H9 (cell line): ENCODE data around the gene KCNIP1. TPM values are rescaled to one million over a fixed set of nuclear protein-coding genes. Genes with fewer than 3 reads are reported as not detected.

ENCODE experiments used
- DNase-seq: peaks from one replicate; pipeline ENCODE4 v3.0.0-alpha.2; 2017
- H2AFZ ChIP-seq: one replicate; pipeline ENCODE4 v1.6.1; 2013; ENCODE audit warnings: mild to moderate bottlenecking, low read length, control low read depth, moderate library complexity
- H2AK5ac ChIP-seq: 2 replicates; pipeline ENCODE4 v1.6.1; 2013; ENCODE audit warnings: low read length, control low read depth, mixed read lengths; ENCODE audit not compliant: insufficient read length
- H2BK120ac ChIP-seq: one replicate; pipeline ENCODE4 v1.6.1; 2013; ENCODE audit warnings: low read depth, mild to moderate bottlenecking, low read length, control low read depth, inconsistent platforms; ENCODE audit not compliant: poor library complexity, severe bottlenecking
- H2BK12ac ChIP-seq: 2 replicates; pipeline ENCODE4 v1.6.1; 2013; ENCODE audit warnings: low read length, control low read depth, mixed read lengths, low read depth; ENCODE audit not compliant: insufficient read length
- H2BK15ac ChIP-seq: 2 replicates; pipeline ENCODE4 v1.6.1; 2013; ENCODE audit warnings: low read depth, low read length, control low read depth
- H2BK20ac ChIP-seq: one replicate; pipeline ENCODE4 v1.6.1; 2013; ENCODE audit warnings: low read depth, mild to moderate bottlenecking, low read length, control low read depth, inconsistent platforms; ENCODE audit not compliant: poor library complexity, severe bottlenecking
- H2BK5ac ChIP-seq: 2 replicates; pipeline ENCODE4 v1.6.1; 2013; ENCODE audit warnings: low read length, control low read depth, mixed read lengths; ENCODE audit not compliant: insufficient read length
- H3K14ac ChIP-seq: 2 replicates; pipeline ENCODE4 v1.6.1; 2013; ENCODE audit warnings: low read length, control low read depth; ENCODE audit not compliant: insufficient read depth
- H3K18ac ChIP-seq: 2 replicates; pipeline ENCODE4 v1.6.1; 2013; ENCODE audit warnings: low read depth, mild to moderate bottlenecking, mixed read lengths, low read length, control low read depth; ENCODE audit not compliant: insufficient read length
- H3K23ac ChIP-seq: 2 replicates; pipeline ENCODE4 v1.6.1; 2013; ENCODE audit warnings: low read length, control low read depth, mixed read lengths, low read depth; ENCODE audit not compliant: insufficient read length
- H3K23me2 ChIP-seq: 2 replicates; pipeline ENCODE4 v1.6.1; 2013; ENCODE audit warnings: low read depth, mild to moderate bottlenecking, mixed read lengths, low read length, control low read depth; ENCODE audit not compliant: insufficient read length, poor library complexity, severe bottlenecking
- H3K27ac ChIP-seq: 2 replicates; pipeline ENCODE4 v1.5.1; 2013; ENCODE audit warnings: low read length, control low read depth, mixed read lengths, low read depth; ENCODE audit not compliant: insufficient read length
- H3K27me3 ChIP-seq: 2 replicates; pipeline ENCODE4 v1.6.1; 2013; ENCODE audit warnings: low read length, control low read depth, inconsistent platforms; ENCODE audit not compliant: insufficient read depth
- H3K4ac ChIP-seq: 2 replicates; pipeline ENCODE4 v1.6.1; 2013; ENCODE audit warnings: low read depth, mild to moderate bottlenecking, control low read depth, inconsistent platforms, low read length, moderate library complexity
- H3K4me1 ChIP-seq: 2 replicates; pipeline ENCODE4 v1.6.1; 2013; ENCODE audit warnings: low read length, control low read depth, inconsistent platforms; ENCODE audit not compliant: insufficient read depth
- H3K4me2 ChIP-seq: 2 replicates; pipeline ENCODE4 v1.6.1; 2013; ENCODE audit warnings: low read length, control low read depth, mixed read lengths; ENCODE audit not compliant: insufficient read length, insufficient read depth
- H3K56ac ChIP-seq: 2 replicates; pipeline ENCODE4 v1.6.1; 2013; ENCODE audit warnings: low read depth, mild to moderate bottlenecking, mixed read lengths, low read length, control low read depth; ENCODE audit not compliant: insufficient read length
- H3K79me1 ChIP-seq: 2 replicates; pipeline ENCODE4 v1.6.1; 2013; ENCODE audit warnings: low read depth, mild to moderate bottlenecking, moderate library complexity, low read length, control low read depth, inconsistent platforms; ENCODE audit not compliant: insufficient read depth, poor library complexity, severe bottlenecking
- H3K79me2 ChIP-seq: 2 replicates; pipeline ENCODE4 v1.6.1; 2013; ENCODE audit warnings: low read length, control low read depth, inconsistent platforms; ENCODE audit not compliant: insufficient read depth
- H3K9ac ChIP-seq: 2 replicates; pipeline ENCODE4 v1.6.1; 2013; ENCODE audit warnings: low read length, control low read depth, mixed read lengths; ENCODE audit not compliant: insufficient read length; ENCODE audit errors: extremely low read depth
- H3K9me3 ChIP-seq: one replicate; pipeline ENCODE4 v1.6.1; 2013; ENCODE audit warnings: low read depth, low read length, inconsistent platforms; ENCODE audit not compliant: control insufficient read depth
- H3T11ph ChIP-seq: one replicate; pipeline ENCODE4 v1.6.1; 2013; ENCODE audit warnings: mild to moderate bottlenecking, low read length, control low read depth, inconsistent platforms
- H4K20me1 ChIP-seq: one replicate; pipeline ENCODE4 v1.6.1; 2013; ENCODE audit not compliant: control insufficient read depth, insufficient read length, insufficient read depth
- H4K5ac ChIP-seq: 2 replicates; pipeline ENCODE4 v1.6.1; 2013; ENCODE audit warnings: low read depth, mild to moderate bottlenecking, mixed read lengths, low read length, control low read depth; ENCODE audit not compliant: insufficient read length
- H4K8ac ChIP-seq: replicated peaks from 2 replicates; pipeline ENCODE4 v1.6.1; 2013; ENCODE audit warnings: low read length, control low read depth, mixed read lengths, low read depth; ENCODE audit not compliant: insufficient read length
- H4K91ac ChIP-seq: 2 replicates; pipeline ENCODE4 v1.6.1; 2013; ENCODE audit warnings: low read depth, mild to moderate bottlenecking, moderate library complexity, mixed read lengths, low read length, control low read depth; ENCODE audit not compliant: insufficient read length
- H3K27ac Mint-ChIP-seq, 3 experiments: 2 replicates in 2 of 3; 3 replicates in 1 of 3; pipeline ENCODE4 v1.8.0; 2020 to 2021; ENCODE audit warnings: mixed read lengths in 3 of 3, mild to moderate bottlenecking in 1 of 3, moderate library complexity in 1 of 3
- H3K27me3 Mint-ChIP-seq: 2 replicates; pipeline ENCODE4 v1.8.0; 2021; ENCODE audit warnings: low read depth, mild to moderate bottlenecking, moderate library complexity, mixed read lengths
- H3K36me3 Mint-ChIP-seq, 3 experiments: 2 replicates in 2 of 3; 3 replicates in 1 of 3; pipeline ENCODE4 v1.8.0; 2020 to 2021; ENCODE audit warnings: low read depth in 3 of 3, mixed read lengths in 3 of 3; ENCODE audit not compliant: insufficient read depth in 1 of 3
- H3K4me1 Mint-ChIP-seq, 2 experiments: 2 replicates each; pipeline ENCODE4 v1.8.0; 2020; ENCODE audit warnings: mixed read lengths in 2 of 2
- H3K4me3 Mint-ChIP-seq, 2 experiments: 2 replicates in 1 of 2; 3 replicates in 1 of 2; pipeline ENCODE4 v1.8.0; 2020 to 2021; ENCODE audit warnings: mild to moderate bottlenecking in 2 of 2, mixed read lengths in 2 of 2, moderate library complexity in 1 of 2
- H3K9me3 Mint-ChIP-seq, 2 experiments: 2 replicates in 1 of 2; 3 replicates in 1 of 2; pipeline ENCODE4 v1.8.0; 2020; ENCODE audit warnings: mild to moderate bottlenecking in 2 of 2, mixed read lengths in 2 of 2, moderate library complexity in 1 of 2
- CTCF ChIP-seq: fragments of 200-600 bp; sonication (generic); conservative IDR thresholded peaks from 3 replicates; pipeline ENCODE4 v1.8.0; 2021; ENCODE audit warnings: antibody characterized with exemption, mild to moderate bottlenecking
- WGBS: extraction: QIAGEN DNeasy Blood & Tissue Kit; methylation state at CpG from one replicate; pipeline ENCODE4 v1.1.7; 2013; ENCODE audit warnings: missing lambda C conversion rate, low lambda C conversion rate, mixed read lengths; ENCODE audit not compliant: insufficient read length; ENCODE audit errors: extremely low coverage; 5-methylcytosine and 5-hydroxymethylcytosine counted together
- total RNA-seq: library from RNA; stranded (reverse); gene quantifications from 2 replicates; pipeline ENCODE4 v1.2.1, GENCODE V29; 2021

Gene KCNIP1
- total RNA-seq, 1 experiment from 2014 or later, result 0.63 TPM

- Mint-ChIP-seq H3K27me3 (peaks cover 15% of the 10 kb centered on the region), H3K27ac (no peak overlapping the region), H3K36me3 (no peaks in the 10 kb centered on the region), H3K4me1 (peaks cover 16 to 20% of the 10 kb centered on the region in 2 experiments), H3K4me3 (no peak overlapping the region), H3K9me3 (no peaks in the 10 kb centered on the region)
- no peak overlapping the region for H3K18ac ChIP-seq
- peaks cover 3% of the 10 kb centered on the region; the same call in 1 of the 2 replicates for H3K4me1 ChIP-seq
- H2AK5ac ChIP-seq, result no peak overlapping the region
- no CpG with 5 or more reads among the region's 1 CpG for WGBS
- no peaks in the 10 kb centered on the region for H3K23me2 ChIP-seq
- H3K79me2 ChIP-seq, result no peaks in the 10 kb centered on the region
- H2BK12ac ChIP-seq, result no peak overlapping the region
- H2BK15ac ChIP-seq, result no peak overlapping the region
- H3K56ac ChIP-seq, result no peak overlapping the region
- no peaks in the 10 kb centered on the region for H3K27me3 ChIP-seq
- H4K8ac ChIP-seq, result no peak overlapping the region
- no peak overlapping the region for H2AFZ ChIP-seq
- H4K20me1 ChIP-seq, result no peaks in the 10 kb centered on the region
- no peak overlapping the region for H3K27ac ChIP-seq
- no peak overlapping the region for H4K5ac ChIP-seq
- H3K9me3 ChIP-seq, result no peaks in the 10 kb centered on the region
- H3K4me2 ChIP-seq, result no peak overlapping the region
- H3K4ac ChIP-seq, result no peak overlapping the region
- no peak for DNase-seq
- no peak overlapping the region for H2BK120ac ChIP-seq
- no peak overlapping the region for H2BK20ac ChIP-seq
- H3K9ac ChIP-seq, result no peak overlapping the region
- no peak overlapping the region for H4K91ac ChIP-seq
- no peak overlapping the region for H3T11ph ChIP-seq
- no peak overlapping the region for H3K14ac ChIP-seq
- H3K23ac ChIP-seq, result no peak overlapping the region
- no peaks in the 10 kb centered on the region for H3K79me1 ChIP-seq
- H2BK5ac ChIP-seq, result no peak overlapping the region
- no peak for TF ChIP-seq CTCF
Observed at GRCh38 chr5:170619869-170620268, 116.0 kb downstream of the KCNIP1 start.
